H1 (cell line): ENCODE data around the gene TNS2. TPM values are rescaled to one million over a fixed set of nuclear protein-coding genes. Genes with fewer than 3 reads are reported as not detected.

Experiments
- JUND ChIP-seq: IDR thresholded peaks from 2 replicates; pipeline ENCODE4 v1.6.1; 2011; ENCODE audit warnings: mild to moderate bottlenecking, improper control_type of control experiment, low read length
- MAX ChIP-seq: IDR thresholded peaks from 2 replicates; pipeline ENCODE4 v1.6.1; 2012; ENCODE audit warnings: inconsistent platforms
- POLR2AphosphoS5 ChIP-seq: IDR thresholded peaks from 2 replicates; pipeline ENCODE4 v1.6.1; 2011; ENCODE audit warnings: low read depth, low read length
- POU5F1 ChIP-seq: IDR thresholded peaks from 2 replicates; pipeline ENCODE4 v1.6.1; 2011; ENCODE audit warnings: low read depth, mild to moderate bottlenecking, low read length, moderate library complexity
- RAD21 ChIP-seq, 2 experiments: IDR thresholded peaks in 1 of 2; conservative IDR thresholded peaks in 1 of 2; 2 replicates each; pipeline ENCODE4 v1.6.1; 2011; ENCODE audit warnings: low read depth in 2 of 2, low read length in 2 of 2, improper control_type of control experiment in 1 of 2, inconsistent platforms in 1 of 2, mild to moderate bottlenecking in 1 of 2, moderate library complexity in 1 of 2
- RXRA ChIP-seq: IDR thresholded peaks from 2 replicates; pipeline ENCODE4 v1.6.1; 2011; ENCODE audit warnings: low read depth, mild to moderate bottlenecking, low read length, moderate library complexity; ENCODE audit not compliant: insufficient read depth
- polyA plus RNA-seq, 7 experiments: library from polyadenylated mRNA; depleted of rRNA in 3 of 7; stranded (reverse) in 5 of 7; unstranded in 2 of 7; fragments of >200 nt in 5 of 7; fragments of 200-250 nt in 2 of 7; gene quantifications; 1 replicate in 5 of 7; 2 replicates in 1 of 7; 4 replicates in 1 of 7; pipeline versions ENCODE4 v1.2.1 to v1.2.3, GENCODE V29; 2011 to 2013; ENCODE audit warnings: missing spikeins in 2 of 7, mixed read lengths in 2 of 7
- total RNA-seq: library from RNA; stranded (reverse); fragmentation: NEBNext Ultra II Directional; extraction: Animal tissue kit (Norgen Biotek cat#: 25700); gene quantifications from 2 replicates; pipeline ENCODE4 v1.2.1, GENCODE V29; 2021

Gene TNS2
- total and polyA plus RNA-seq, 2 of the 8 experiments (the other 6 are each of a cell fraction or from before 2014, with no cell fraction given): 2.8 to 4.7 TPM

GRCh38 chr12:53059434-53060063 is 9.7 kb downstream of the TNS2 start (continued):
- TF ChIP-seq RXRA: no peak
- no peak for TF ChIP-seq MAX
- TF ChIP-seq POLR2AphosphoS5: no peak; the same call in 1 of the 2 replicates
- TF ChIP-seq RAD21 (IDR thresholded peaks at IDR 0.05 in 1 of 2, conservative IDR thresholded peaks at IDR 0.05 in 1 of 2; ENCODE audit: low read depth in 2 of 2, low read length in 2 of 2): no peak
- no peak for TF ChIP-seq POU5F1
- no peak for TF ChIP-seq JUND
